SK-N-SH (cell line): ENCODE data around the gene DSCAML1. TPM values are rescaled to one million over a fixed set of nuclear protein-coding genes. Genes with fewer than 3 reads are reported as not detected.

Experiments
- CTCF ChIA-PET: fragments of 300-600, 350-600 bp; formaldehyde crosslinking; extraction: SDS; loops from one replicate; lab custom pipeline; 2021; lab: Yijun Ruan, JAX
- POLR2A ChIA-PET: fragments of 350-600 bp; sonication (Branson Sonifier 250); formaldehyde crosslinking; extraction: SDS; loops from one replicate; lab custom pipeline; 2020; ENCODE audit warnings: antibody characterized with exemption, inconsistent platforms; lab: Yijun Ruan, JAX
- DNase-seq: peaks from one replicate; pipeline ENCODE4 v3.0.0; 2012
- H2AFZ ChIP-seq: fragments of 200-600 bp; sonication (generic); 2 replicates; pipeline ENCODE4 v1.8.1; 2016; ENCODE audit warnings: antibody characterized with exemption, mild to moderate bottlenecking, low read depth
- H3F3A ChIP-seq: fragments of 200-600 bp; sonication (generic); replicated peaks from 2 replicates; pipeline ENCODE3; 2016; ENCODE audit warnings: antibody characterized with exemption, mild to moderate bottlenecking; ENCODE audit not compliant: insufficient read depth
- H3K27ac ChIP-seq, 2 experiments: fragments of 200-500 bp in 1 of 2; fragments of 200-600 bp in 1 of 2; sonication (Bioruptor generic) in 1 of 2; sonication (generic), shearing (Covaris generic) in 1 of 2; 2 replicates each; pipeline versions ENCODE4 v1.5.1 to v1.6.1; 2014 to 2016; ENCODE audit warnings: low read depth in 2 of 2, inconsistent platforms in 1 of 2, low read length in 1 of 2, mild to moderate bottlenecking in 1 of 2, mixed read lengths in 1 of 2
- H3K27me3 ChIP-seq: fragments of 200-600 bp; sonication (generic), shearing (Covaris generic); 2 replicates; pipeline ENCODE4 v1.6.1; 2016; ENCODE audit warnings: mixed run types; ENCODE audit not compliant: insufficient read depth
- H3K36me3 ChIP-seq, 2 experiments: fragments of 200-500 bp in 1 of 2; fragments of 200-600 bp in 1 of 2; sonication (Bioruptor generic) in 1 of 2; sonication (generic) in 1 of 2; replicated peaks in 1 of 2; 2 replicates each; pipeline versions ENCODE3 to v1.5.1; 2014 to 2016; ENCODE audit warnings: low read length in 1 of 2, mild to moderate bottlenecking in 1 of 2; ENCODE audit not compliant: insufficient read depth in 2 of 2, control insufficient read depth in 1 of 2
- H3K4me1 ChIP-seq, 2 experiments: fragments of 200-500 bp in 1 of 2; fragments of 200-600 bp in 1 of 2; sonication (Bioruptor generic) in 1 of 2; sonication (generic), shearing (Covaris generic) in 1 of 2; 2 replicates each; pipeline versions ENCODE4 v1.5.1 to v1.6.1; 2014 to 2016; ENCODE audit warnings: low read depth in 1 of 2, low read length in 1 of 2, mixed run types in 1 of 2; ENCODE audit not compliant: insufficient read depth in 2 of 2, control insufficient read depth in 1 of 2
- H3K4me2 ChIP-seq: fragments of 200-600 bp; sonication (generic), shearing (Covaris generic); 2 replicates; pipeline ENCODE4 v1.6.1; 2017; ENCODE audit warnings: mixed run types
- H3K4me3 ChIP-seq, 2 experiments: fragments of 200-500 bp in 1 of 2; fragments of 200-600 bp in 1 of 2; sonication (Bioruptor generic) in 1 of 2; sonication (generic), shearing (Covaris generic) in 1 of 2; 2 replicates each; pipeline versions ENCODE4 v1.5.1 to v1.8.1; 2014 to 2016; ENCODE audit warnings: low read depth in 2 of 2, inconsistent platforms in 1 of 2, low read length in 1 of 2, mild to moderate bottlenecking in 1 of 2, mixed read lengths in 1 of 2, moderate library complexity in 1 of 2
- H3K79me2 ChIP-seq: fragments of 200-600 bp; sonication (generic); 2 replicates; pipeline ENCODE4 v1.8.1; 2017; ENCODE audit warnings: mild to moderate bottlenecking; ENCODE audit not compliant: insufficient read depth
- H3K9ac ChIP-seq: fragments of 200-600 bp; sonication (generic); 2 replicates; pipeline ENCODE4 v1.6.1; 2017; ENCODE audit warnings: mixed run types
- H3K9me2 ChIP-seq: fragments of 200-600 bp; sonication (generic); 2 replicates; pipeline ENCODE4 v1.6.1; 2017; ENCODE audit warnings: mixed run types
- H3K9me3 ChIP-seq: fragments of 200-600 bp; sonication (generic); 2 replicates; pipeline ENCODE4 v1.6.1; 2017; ENCODE audit warnings: mixed run types, mild to moderate bottlenecking, moderate library complexity
- H4K20me1 ChIP-seq: fragments of 200-600 bp; sonication (generic); 2 replicates; pipeline ENCODE4 v1.6.1; 2017; ENCODE audit warnings: mild to moderate bottlenecking, mixed run types; ENCODE audit not compliant: insufficient read depth
- ELF1 ChIP-seq: IDR thresholded peaks from 2 replicates; pipeline ENCODE4 v1.4.0; 2012
- EZH2phosphoT487 ChIP-seq: fragments of 200-600 bp; sonication (generic); IDR thresholded peaks from 2 replicates; pipeline ENCODE4 v1.6.1; 2017; ENCODE audit warnings: low read depth, mixed run types, mild to moderate bottlenecking, antibody characterized with exemption, moderate library complexity, borderline replicate concordance
- FOSL2 ChIP-seq: IDR thresholded peaks from 2 replicates; pipeline ENCODE4 v1.4.0; 2012; ENCODE audit warnings: low read depth, mild to moderate bottlenecking, moderate library complexity, borderline replicate concordance
- FOXM1 ChIP-seq: IDR thresholded peaks from 2 replicates; pipeline ENCODE4 v1.4.0; 2012; ENCODE audit warnings: low read depth, mild to moderate bottlenecking
- GABPA ChIP-seq: IDR thresholded peaks from 2 replicates; pipeline ENCODE4 v1.4.0; 2012; ENCODE audit warnings: low read depth, mild to moderate bottlenecking
- GATA2 ChIP-seq: sonication (generic); formaldehyde crosslinking; IDR thresholded peaks from 2 replicates; pipeline ENCODE4 v1.5.0; 2020; ENCODE audit warnings: mild to moderate bottlenecking, missing genetic modification reagents
- MEF2A ChIP-seq: IDR thresholded peaks from 2 replicates; pipeline ENCODE4 v1.4.0; 2012; ENCODE audit warnings: low read depth, borderline replicate concordance
- NRF1 ChIP-seq: IDR thresholded peaks from 2 replicates; pipeline ENCODE4 v1.6.1; 2012; ENCODE audit warnings: low read depth, mild to moderate bottlenecking, low read length
- RAD21 ChIP-seq: IDR thresholded peaks from 2 replicates; pipeline ENCODE4 v1.6.1; 2012; ENCODE audit warnings: mild to moderate bottlenecking, low read length
- RCOR1 ChIP-seq: fragments of 150-350 bp; IDR thresholded peaks from 2 replicates; pipeline ENCODE4 v1.6.1; 2017; ENCODE audit warnings: antibody characterized with exemption, low read length
- REST ChIP-seq: IDR thresholded peaks from 2 replicates; pipeline ENCODE4 v1.6.1; 2012; ENCODE audit warnings: mild to moderate bottlenecking, low read depth, low read length, moderate library complexity
- RXRA ChIP-seq: IDR thresholded peaks from 2 replicates; pipeline ENCODE4 v1.4.0; 2012; ENCODE audit warnings: low read depth, mild to moderate bottlenecking, borderline replicate concordance
- TAF1 ChIP-seq: IDR thresholded peaks from 2 replicates; pipeline ENCODE4 v1.6.1; 2012; ENCODE audit warnings: low read depth, mild to moderate bottlenecking, low read length, moderate library complexity, borderline replicate concordance
- YY1 ChIP-seq: IDR thresholded peaks from 2 replicates; pipeline ENCODE4 v1.4.0; 2012; ENCODE audit warnings: low read depth, mild to moderate bottlenecking
- WGBS: methylation state at CpG from one replicate; pipeline ENCODE4 v1.1.6; 2017; ENCODE audit warnings: low lambda C conversion rate; 5-methylcytosine and 5-hydroxymethylcytosine counted together
- polyA plus RNA-seq, 3 experiments: library from polyadenylated mRNA; depleted of rRNA; stranded (reverse); fragments of >200 nt; gene quantifications; 2 replicates each; pipeline ENCODE4 v1.2.3, GENCODE V29; 2012
- TF ChIP-seq, protein P1 (sequence below): fragments of 150-350 bp; IDR thresholded peaks from 2 replicates; pipeline ENCODE4 v1.6.1; 2017; ENCODE audit warnings: antibody characterized with exemption, low read length, low read depth, borderline replicate concordance
- TF ChIP-seq, protein P2 (sequence below): IDR thresholded peaks from 2 replicates; pipeline ENCODE4 v1.4.0; 2012; ENCODE audit warnings: low read depth, borderline replicate concordance

DSCAML1 gene
- polyA plus RNA-seq, 1 of the 3 experiments (the other 2 are of a cell fraction) = not detected

GRCh38 chr11:117417342-117417741, 379.7 kb downstream of the DSCAML1 start:
- no peaks in the 10 kb centered on the region for H3K27me3 ChIP-seq
- H4K20me1 ChIP-seq = no peaks in the 10 kb centered on the region
- CTCF ChIA-PET = interaction anchor here (1.1 to 3.5 kb wide), 2 partner anchors 8 to 390 kb away, joined by 4 to 35 read pairs; no protein-coding TSS in a partner anchor

More at GRCh38 chr11:117417342-117417741, 379.7 kb downstream of the DSCAML1 start:
- POLR2A ChIA-PET = no interaction called here
- no peak for TF ChIP-seq FOXM1
- TF ChIP-seq, protein P1, sequence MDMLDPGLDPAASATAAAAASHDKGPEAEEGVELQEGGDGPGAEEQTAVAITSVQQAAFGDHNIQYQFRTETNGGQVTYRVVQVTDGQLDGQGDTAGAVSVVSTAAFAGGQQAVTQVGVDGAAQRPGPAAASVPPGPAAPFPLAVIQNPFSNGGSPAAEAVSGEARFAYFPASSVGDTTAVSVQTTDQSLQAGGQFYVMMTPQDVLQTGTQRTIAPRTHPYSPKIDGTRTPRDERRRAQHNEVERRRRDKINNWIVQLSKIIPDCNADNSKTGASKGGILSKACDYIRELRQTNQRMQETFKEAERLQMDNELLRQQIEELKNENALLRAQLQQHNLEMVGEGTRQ = no peak
- no peak for TF ChIP-seq YY1
- TF ChIP-seq TAF1 = no peak
- TF ChIP-seq REST = no peak
- TF ChIP-seq GABPA = no peak
- no peak for TF ChIP-seq GATA2 (CRISPR knock-in tag)
- TF ChIP-seq RAD21 = no peak
- no peak for TF ChIP-seq MEF2A
- TF ChIP-seq RCOR1 = no peak
- no peak for TF ChIP-seq EZH2phosphoT487
- TF ChIP-seq, protein P2, sequence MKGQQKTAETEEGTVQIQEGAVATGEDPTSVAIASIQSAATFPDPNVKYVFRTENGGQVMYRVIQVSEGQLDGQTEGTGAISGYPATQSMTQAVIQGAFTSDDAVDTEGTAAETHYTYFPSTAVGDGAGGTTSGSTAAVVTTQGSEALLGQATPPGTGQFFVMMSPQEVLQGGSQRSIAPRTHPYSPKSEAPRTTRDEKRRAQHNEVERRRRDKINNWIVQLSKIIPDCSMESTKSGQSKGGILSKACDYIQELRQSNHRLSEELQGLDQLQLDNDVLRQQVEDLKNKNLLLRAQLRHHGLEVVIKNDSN = no peak
- TF ChIP-seq NRF1 = no peak
- TF ChIP-seq RXRA = no peak
- no peak for TF ChIP-seq ELF1
- no peak for TF ChIP-seq FOSL2
- no peak overlapping the region for H3K27ac ChIP-seq
- H3K79me2 ChIP-seq = no peaks in the 10 kb centered on the region
- no peaks in the 10 kb centered on the region for H3K4me1 ChIP-seq
- H2AFZ ChIP-seq = no peak overlapping the region
- H3K9me2 ChIP-seq = no peaks in the 10 kb centered on the region
- no peak overlapping the region for H3K4me2 ChIP-seq
- peaks cover 0 to 9% of the 10 kb centered on the region in 2 experiments for H3K36me3 ChIP-seq
- no peak overlapping the region for H3K4me3 ChIP-seq
- H3K9ac ChIP-seq = no peak overlapping the region
- WGBS = 60% methylated on average over 6 of the region's 6 CpGs
- H3F3A ChIP-seq = no peaks in the 10 kb centered on the region
- DNase-seq = no peak
- no peaks in the 10 kb centered on the region for H3K9me3 ChIP-seq
